ENCODE data around the gene FSIP1. TPM values are rescaled to one million over a fixed set of nuclear protein-coding genes. Genes with fewer than 3 reads are reported as not detected.

FSIP1 gene
- total and polyA plus RNA-seq, 9 of the 15 experiments (the other 6 are each of a cell fraction or from before 2014, with no cell fraction given), result 0.07 to 0.51 (median 0.29) TPM

- no peak for TF ChIP-seq SLC30A9 (CRISPR knock-in tag; IDR thresholded peaks at IDR 0.05)
- no peak for TF ChIP-seq RUNX1 (IDR thresholded peaks at IDR 0.05; ENCODE audit: low read depth)
- peak; percentile 53 for TF ChIP-seq HCFC1 (IDR thresholded peaks at IDR 0.05; ENCODE audit: low read depth, low read length)
- TF ChIP-seq CSDE1 (IDR thresholded peaks at IDR 0.05), result peak in 1 of 2 experiments; percentile 91; a peak in 2 of 4 replicates
- TF ChIP-seq THAP7 (CRISPR knock-in tag; IDR thresholded peaks at IDR 0.05), result no peak
- no peak for TF ChIP-seq DEAF1 (CRISPR knock-in tag; IDR thresholded peaks at IDR 0.05)
- TF ChIP-seq ZNF77 (CRISPR knock-in tag; IDR thresholded peaks at IDR 0.05), result no peak
- TF ChIP-seq, protein P1, sequence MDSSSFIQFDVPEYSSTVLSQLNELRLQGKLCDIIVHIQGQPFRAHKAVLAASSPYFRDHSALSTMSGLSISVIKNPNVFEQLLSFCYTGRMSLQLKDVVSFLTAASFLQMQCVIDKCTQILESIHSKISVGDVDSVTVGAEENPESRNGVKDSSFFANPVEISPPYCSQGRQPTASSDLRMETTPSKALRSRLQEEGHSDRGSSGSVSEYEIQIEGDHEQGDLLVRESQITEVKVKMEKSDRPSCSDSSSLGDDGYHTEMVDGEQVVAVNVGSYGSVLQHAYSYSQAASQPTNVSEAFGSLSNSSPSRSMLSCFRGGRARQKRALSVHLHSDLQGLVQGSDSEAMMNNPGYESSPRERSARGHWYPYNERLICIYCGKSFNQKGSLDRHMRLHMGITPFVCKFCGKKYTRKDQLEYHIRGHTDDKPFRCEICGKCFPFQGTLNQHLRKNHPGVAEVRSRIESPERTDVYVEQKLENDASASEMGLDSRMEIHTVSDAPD (CRISPR knock-in tag; IDR thresholded peaks at IDR 0.05), result no peak
- no peak; the same call in 1 of the 2 replicates for TF ChIP-seq SMARCA4 (IDR thresholded peaks at IDR 0.05)
- TF ChIP-seq ZNF717 (CRISPR knock-in tag; IDR thresholded peaks at IDR 0.05), result no peak
- TF ChIP-seq HLTF (IDR thresholded peaks at IDR 0.05), result no peak
- no peak for TF ChIP-seq TFE3 (CRISPR knock-in tag; IDR thresholded peaks at IDR 0.05)
- TF ChIP-seq HNRNPUL1 (IDR thresholded peaks at IDR 0.05; ENCODE audit: low read length), result no peak
- peak; percentile 26; the same call in 1 of the 2 replicates for TF ChIP-seq NFIC (IDR thresholded peaks at IDR 0.05)
- TF ChIP-seq IFI16 (CRISPR knock-in tag; IDR thresholded peaks at IDR 0.05), result no peak
- no peak for TF ChIP-seq GABPB2 (CRISPR knock-in tag; conservative IDR thresholded peaks at IDR 0.05)
- TF ChIP-seq PHF20 (IDR thresholded peaks at IDR 0.05; ENCODE audit: partially characterized antibody), result peak; percentile 83
- peak; percentile 50; the same call in 1 of the 2 replicates for TF ChIP-seq L3MBTL2 (IDR thresholded peaks at IDR 0.05)
- no peak for TF ChIP-seq ATF1 (CRISPR knock-in tag; IDR thresholded peaks at IDR 0.05)
- TF ChIP-seq ATF1 (tag; IDR thresholded peaks at IDR 0.05), result peak; percentile 79
- TF ChIP-seq MAZ (CRISPR knock-in tag; conservative IDR thresholded peaks at IDR 0.05 in 1 of 2, IDR thresholded peaks at IDR 0.05 in 1 of 2), result peak; percentile 47 to 63; a peak in 3 of 4 replicates
- no peak for TF ChIP-seq CBX2 (IDR thresholded peaks at IDR 0.05; ENCODE audit: insufficient read depth, low read length, poor library complexity, severe bottlenecking)
- TF ChIP-seq MCM5 (IDR thresholded peaks at IDR 0.05; ENCODE audit: low read depth), result no peak
- no peak for TF ChIP-seq BCL6 (CRISPR knock-in tag; IDR thresholded peaks at IDR 0.05)
- TF ChIP-seq ZNF785 (CRISPR knock-in tag; IDR thresholded peaks at IDR 0.05), result no peak
- TF ChIP-seq ESRRA (IDR thresholded peaks at IDR 0.05; ENCODE audit: borderline replicate concordance, low read depth), result peak; percentile 68; the same call in 1 of the 2 replicates
Observed at GRCh38 chr15:39782441-39783138, at the start of gene FSIP1 (continued).

All from K562 (cell line).